Activated naive CD4-positive, alpha-beta T cell treated with anti-CD3 and anti-CD28 coated beads for 36 hours (primary cell): ENCODE results near the gene SEPHS2. TPM values are rescaled to one million over a fixed set of nuclear protein-coding genes. Genes with fewer than 3 reads are reported as not detected.
"Not testable (repeated sequence)": the region's sequence is repeated elsewhere in the genome, so short reads cannot be mapped to it uniquely, and the experiment has no call there.

Experiments used
- CTCF ChIA-PET: fragments of 350-600 bp; sonication (Branson Sonifier 250); formaldehyde crosslinking; loops from one replicate; lab custom pipeline; 2021; ENCODE audit warnings: antibody characterized with exemption; lab: Charles Lee
- DNase-seq: peaks from one replicate; pipeline ENCODE4 v3.0.0-alpha.2; 2020
- H3K27ac Mint-ChIP-seq: one replicate; pipeline ENCODE4 v1.8.0; 2021; ENCODE audit warnings: mild to moderate bottlenecking, mixed read lengths
- H3K27me3 Mint-ChIP-seq: one replicate; pipeline ENCODE4 v1.8.0; 2021; ENCODE audit warnings: low read depth, mixed read lengths
- H3K36me3 Mint-ChIP-seq: one replicate; pipeline ENCODE4 v1.8.0; 2021; ENCODE audit warnings: low read depth, mixed read lengths
- H3K4me1 Mint-ChIP-seq: one replicate; pipeline ENCODE4 v1.8.0; 2021; ENCODE audit warnings: low read depth, mixed read lengths
- H3K4me3 Mint-ChIP-seq: one replicate; pipeline ENCODE4 v1.8.0; 2021; ENCODE audit warnings: mild to moderate bottlenecking, moderate library complexity, mixed read lengths
- H3K9me3 Mint-ChIP-seq: one replicate; pipeline ENCODE4 v1.8.0; 2021; ENCODE audit warnings: mixed read lengths
- intact Hi-C: fragments of 100-400 bp; cut with micrococcal nuclease; formaldehyde crosslinking; loops from one replicate; pipeline ENCODE4 v1.15.1; 2023
- total RNA-seq, 2 experiments: library from RNA; stranded (reverse); gene quantifications; one replicate each; pipeline ENCODE4 v1.2.3, GENCODE V29; 2021

Gene SEPHS2
- total RNA-seq, 2 experiments from 2014 or later: 37.8 to 39.2 TPM

DNA sequence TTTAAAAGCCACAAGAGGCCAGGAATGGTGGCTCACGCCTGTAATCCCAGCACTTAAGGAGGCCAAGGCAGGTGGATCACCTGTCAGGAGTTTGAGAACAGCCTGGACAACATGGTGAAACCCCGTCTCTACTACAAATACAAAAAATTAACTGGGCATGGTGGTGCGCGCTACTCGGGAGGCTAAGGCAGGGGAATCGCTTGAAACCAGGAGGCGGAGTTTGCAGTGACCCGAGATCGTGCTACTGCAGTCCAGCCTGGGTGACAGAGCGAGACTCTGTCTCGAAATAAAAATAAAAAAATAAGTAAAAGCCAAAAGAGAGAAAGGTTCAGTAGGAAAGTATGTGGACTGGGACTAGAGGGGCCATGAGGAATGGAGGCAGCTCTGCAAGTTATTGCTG lies 13.8 kb upstream of the SEPHS2 start:
- Mint-ChIP-seq H3K36me3 (no peaks in the 10 kb centered on the region), H3K4me1 (peaks cover 41% of the 10 kb centered on the region), H3K4me3 (no peak overlapping the region), H3K27me3 (no peaks in the 10 kb centered on the region), H3K27ac (peak overlapping the region; percentile 92), H3K9me3 (no peaks in the 10 kb centered on the region)
- CTCF ChIA-PET: interaction anchor here (0.6 to 5.6 kb wide), 5 partner anchors 9 to 76 kb away, joined by 3 to 43 read pairs (median 9); partner anchors contain the start of genes DCTPP1 and ZNF747
- intact Hi-C loops: no loop called here
- DNase-seq: no peak

DNA sequence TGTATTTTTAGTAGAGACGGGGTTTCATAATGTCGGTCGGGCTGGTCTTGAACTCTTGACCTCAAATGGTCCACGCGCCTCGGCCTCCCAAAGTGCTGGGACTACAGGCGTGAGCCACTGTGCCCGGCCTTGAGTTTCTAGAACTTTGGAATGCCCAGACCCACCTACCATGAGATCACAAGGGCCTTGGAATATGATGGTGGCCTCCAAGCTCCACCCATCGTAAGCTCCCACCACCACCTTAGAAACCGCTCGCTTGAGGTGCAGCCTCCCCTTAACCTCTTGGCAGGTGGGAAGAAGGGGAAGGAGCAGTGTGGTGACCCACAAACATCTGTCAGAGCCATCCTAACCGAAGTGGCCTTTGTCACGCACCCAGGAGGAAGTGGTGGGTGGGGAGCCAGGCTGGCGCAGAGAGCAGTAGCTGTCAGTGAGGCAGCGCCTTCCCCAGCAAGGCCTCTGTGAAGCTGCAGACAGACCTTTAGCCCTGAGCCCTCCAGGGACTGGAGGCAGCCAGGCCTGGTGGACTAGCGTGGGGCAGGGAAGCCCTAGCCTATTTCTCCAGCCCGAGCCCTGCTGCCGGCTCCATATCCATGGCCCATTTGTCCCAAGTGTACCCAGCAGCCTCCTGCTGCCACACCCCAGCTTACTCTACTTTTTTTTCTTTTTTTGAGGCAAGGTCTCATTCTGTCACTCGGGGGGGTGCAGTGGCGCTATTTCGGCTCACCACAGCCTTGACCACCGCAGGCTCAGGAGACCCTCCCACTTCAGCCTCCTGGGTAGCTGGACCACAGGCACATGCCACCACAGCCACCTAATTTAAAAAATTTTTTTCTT lies 13.1 kb upstream of the SEPHS2 start:
- DNase-seq: peak; percentile 95
- Mint-ChIP-seq H3K4me1 (peaks cover 46% of the 10 kb centered on the region), H3K27me3 (no peaks in the 10 kb centered on the region), H3K36me3 (no peaks in the 10 kb centered on the region), H3K27ac (peak overlapping the region; percentile 92), H3K9me3 (no peaks in the 10 kb centered on the region), H3K4me3 (peak overlapping the region; percentile 54)
- intact Hi-C loops: loop anchor here (1.0 kb wide), 2 partner anchors 13 to 28 kb away; partner anchors contain the start of gene DCTPP1
- CTCF ChIA-PET: interaction anchor here (0.6 to 5.6 kb wide), 9 partner anchors 9 to 284 kb away, joined by 3 to 43 read pairs (median 3); partner anchors contain the start of genes DCTPP1, ITGAL, PRR14 and ZNF747

DNA sequence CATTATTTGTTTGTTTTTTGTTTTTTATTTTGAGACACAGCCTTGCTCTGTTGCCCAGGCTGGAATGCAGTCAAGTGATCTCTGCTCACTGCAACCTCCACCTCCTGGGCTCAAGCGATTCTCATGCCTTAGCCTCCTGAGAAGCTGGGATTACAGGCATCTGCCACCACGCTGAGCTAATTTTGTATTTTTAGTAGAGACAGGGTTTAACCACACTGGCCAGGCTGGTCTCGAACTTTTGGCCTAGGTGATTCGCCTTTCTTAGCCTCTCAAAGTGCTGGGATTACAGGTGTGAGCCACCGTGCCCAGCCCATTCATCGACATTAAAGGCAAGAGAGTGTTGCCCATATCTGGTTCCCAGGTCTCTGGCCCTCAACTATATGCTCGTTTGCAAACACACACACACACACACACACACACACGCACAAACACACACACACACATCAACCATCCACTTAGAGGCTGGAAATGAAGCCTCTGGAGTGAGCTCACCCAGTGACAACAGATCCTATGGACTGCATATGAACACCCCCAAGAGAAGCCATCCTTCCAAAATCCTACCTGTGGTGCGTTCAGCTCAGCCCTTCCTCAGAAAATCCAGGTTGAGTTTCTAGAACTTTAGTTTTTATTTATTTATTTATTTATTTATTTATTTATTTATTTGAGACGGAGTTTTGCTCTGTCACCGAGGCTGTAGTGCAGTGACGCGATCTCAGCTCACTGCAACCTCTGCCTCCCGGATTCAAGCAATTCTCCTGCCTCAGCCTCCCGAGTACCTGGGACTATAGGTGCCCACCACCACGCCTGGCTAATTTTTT lies 12.3 kb upstream of the SEPHS2 start:
- CTCF ChIA-PET: interaction anchor here (0.6 to 5.6 kb wide), 11 partner anchors 8 to 193 kb away, joined by 3 to 43 read pairs (median 4); partner anchors contain the start of genes DCTPP1, ITGAL, PRR14 and ZNF747
- peak overlapping the region; percentile 54 for H3K4me3 Mint-ChIP-seq
- no peaks in the 10 kb centered on the region for H3K36me3 Mint-ChIP-seq
- peaks cover 47% of the 10 kb centered on the region for H3K4me1 Mint-ChIP-seq
- H3K27me3 Mint-ChIP-seq: no peaks in the 10 kb centered on the region
- DNase-seq: no peak
- intact Hi-C loops: loop anchor here (1.0 kb wide), 2 partner anchors 13 to 28 kb away; partner anchors contain the start of gene DCTPP1
- peak overlapping the region; percentile 92 for H3K27ac Mint-ChIP-seq
- H3K9me3 Mint-ChIP-seq: no peaks in the 10 kb centered on the region

DNA sequence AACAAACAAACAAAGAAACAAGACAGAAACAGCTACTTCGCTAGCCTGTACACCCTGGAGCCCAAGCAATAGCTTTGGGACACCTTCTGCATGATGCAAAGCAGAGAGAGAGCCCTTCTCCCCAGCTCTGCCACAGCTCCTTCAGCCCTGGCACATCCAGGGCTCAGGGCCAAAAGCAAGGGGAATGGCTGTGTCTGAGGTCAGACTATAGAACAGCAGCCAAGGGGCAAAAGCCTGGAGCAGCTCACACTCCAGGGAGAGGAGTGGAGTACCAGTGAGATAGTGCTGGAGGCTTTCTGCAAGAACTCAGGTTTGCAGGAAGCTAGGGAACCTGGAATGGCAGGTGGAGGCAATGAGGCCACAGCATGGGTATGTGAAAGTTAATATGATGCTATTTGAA lies 11.6 kb upstream of the SEPHS2 start:
- peaks cover 51% of the 10 kb centered on the region for H3K4me1 Mint-ChIP-seq
- H3K27ac Mint-ChIP-seq: peak overlapping the region; percentile 56
- H3K9me3 Mint-ChIP-seq: no peaks in the 10 kb centered on the region
- CTCF ChIA-PET: interaction anchor here (0.6 to 5.6 kb wide), 11 partner anchors 8 to 233 kb away, joined by 3 to 43 read pairs (median 4); partner anchors contain the start of genes DCTPP1, ITGAL, PRR14 and ZNF747
- intact Hi-C loops: no loop called here
- no peak overlapping the region for H3K4me3 Mint-ChIP-seq
- no peaks in the 10 kb centered on the region for H3K27me3 Mint-ChIP-seq
- H3K36me3 Mint-ChIP-seq: no peaks in the 10 kb centered on the region
- no peak for DNase-seq

DNA sequence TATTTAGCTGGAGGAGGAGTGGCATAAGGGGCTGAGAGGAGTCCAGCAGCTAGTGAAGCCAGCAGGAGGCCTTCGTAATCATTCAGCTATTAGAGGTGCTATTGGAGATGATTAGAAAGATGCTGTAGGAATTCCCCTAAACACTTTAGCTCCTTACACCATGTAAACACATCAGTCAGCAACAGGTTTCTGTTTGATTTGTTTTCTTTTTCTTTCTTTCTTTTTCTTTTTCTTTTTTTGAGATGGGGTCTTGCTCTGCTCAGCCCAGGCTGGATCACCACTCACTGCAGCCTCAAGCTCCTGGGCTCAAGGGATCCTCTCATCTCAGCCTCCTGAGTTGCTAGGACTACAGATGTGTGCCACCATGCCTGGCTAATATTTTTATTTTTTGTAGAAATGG lies 10.6 kb upstream of the SEPHS2 start:
- H3K27ac Mint-ChIP-seq: peak overlapping the region; percentile 11
- CTCF ChIA-PET: interaction anchor here (0.7 to 2.3 kb wide), 11 partner anchors 11 to 156 kb away, joined by 3 to 11 read pairs (median 4); partner anchors contain the start of genes DCTPP1, ITGAL, SEPHS2 and ZNF747
- H3K9me3 Mint-ChIP-seq: no peaks in the 10 kb centered on the region
- H3K4me1 Mint-ChIP-seq: peaks cover 53% of the 10 kb centered on the region
- no peak overlapping the region for H3K4me3 Mint-ChIP-seq
- intact Hi-C loops: no loop called here
- H3K36me3 Mint-ChIP-seq: no peaks in the 10 kb centered on the region
- no peak for DNase-seq
- H3K27me3 Mint-ChIP-seq: no peaks in the 10 kb centered on the region

DNA sequence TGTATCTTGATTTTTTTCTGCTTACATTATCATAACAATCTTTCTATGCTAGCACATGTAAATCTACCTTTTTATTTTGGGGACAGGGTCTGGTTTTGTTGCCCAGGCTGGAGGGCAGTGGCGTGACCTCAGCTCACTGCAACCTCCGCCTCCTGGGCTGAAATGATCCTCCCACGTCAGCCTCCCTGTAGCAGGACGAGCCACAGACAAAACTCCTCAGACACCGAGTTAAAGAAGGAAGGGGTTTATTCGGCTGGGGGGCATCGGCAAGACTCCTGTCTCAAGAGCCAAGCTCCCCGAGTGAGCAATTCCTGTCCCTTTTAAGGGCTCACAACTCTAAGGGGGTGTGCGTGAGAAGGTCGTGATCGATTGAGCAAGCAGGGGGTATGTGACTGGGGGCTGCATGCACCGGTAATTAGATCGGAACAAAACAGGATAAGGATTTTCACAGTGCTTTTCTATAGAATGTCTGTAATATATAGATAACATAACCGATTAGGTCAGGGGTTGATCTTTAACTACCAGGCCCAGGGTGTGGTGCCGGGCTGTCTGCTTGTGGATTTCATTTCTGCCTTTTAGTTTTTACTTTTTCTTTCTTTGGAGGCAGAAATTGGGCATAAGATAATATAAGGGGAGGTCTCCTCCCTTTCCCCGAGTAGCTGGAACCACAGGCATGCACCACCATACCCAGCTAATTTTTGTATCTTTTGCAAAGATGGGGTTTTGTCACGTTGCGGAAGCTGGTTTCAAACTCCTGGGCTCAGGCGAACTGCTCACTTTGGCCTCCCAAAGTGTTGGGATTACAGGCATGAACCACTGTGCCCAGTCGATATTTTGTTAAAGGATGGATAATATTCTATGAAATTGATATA lies 7.3 kb upstream of the SEPHS2 start:
- not testable (repeated sequence) for H3K27ac Mint-ChIP-seq, H3K4me3 Mint-ChIP-seq
- H3K4me1 Mint-ChIP-seq: peaks cover 48% of the 10 kb centered on the region

DNA sequence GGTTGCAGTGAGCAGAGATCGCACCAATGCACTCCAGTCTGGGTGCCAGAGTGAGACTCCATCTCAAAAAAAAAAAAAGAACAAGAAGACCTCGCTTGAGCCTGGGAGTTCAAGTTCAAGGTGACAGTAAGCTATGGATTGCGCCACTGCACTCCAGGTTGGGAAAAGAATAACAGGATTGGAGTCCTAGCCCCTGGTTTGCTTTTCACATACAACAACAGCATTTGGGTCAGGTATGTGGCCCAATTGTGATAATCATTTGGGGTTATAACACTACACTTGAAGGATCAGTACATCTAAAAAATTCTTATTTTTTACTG lies 3.4 kb upstream of the SEPHS2 start:
- Mint-ChIP-seq H3K36me3 (peaks cover 15% of the 10 kb centered on the region), H3K9me3 (peaks cover 6% of the 10 kb centered on the region), H3K27ac (no peak overlapping the region), H3K4me1 (peaks cover 44% of the 10 kb centered on the region), H3K4me3 (no peak overlapping the region), H3K27me3 (no peaks in the 10 kb centered on the region)
- no peak for DNase-seq
- intact Hi-C loops: loop anchor here (1.0 kb wide), 2 partner anchors 86 to 149 kb away; no protein-coding TSS in a partner anchor
- CTCF ChIA-PET: interaction anchor here (0.6 to 5.3 kb wide), 32 partner anchors 9 to 245 kb away, joined by 3 to 51 read pairs (median 6); partner anchors contain the start of genes DCTPP1, ITGAL, ZNF747 and ZNF764

More for the DNA sequence above, 7.3 kb upstream of the SEPHS2 start:
- DNase-seq, H3K9me3 Mint-ChIP-seq, H3K27me3 Mint-ChIP-seq, H3K36me3 Mint-ChIP-seq, intact Hi-C loops: not testable (repeated sequence)
- CTCF ChIA-PET: interaction anchor here (1.4 to 1.9 kb wide), 2 partner anchors 82 to 105 kb away, joined by 3 to 4 read pairs; partner anchors contain the start of gene ZNF764

DNA sequence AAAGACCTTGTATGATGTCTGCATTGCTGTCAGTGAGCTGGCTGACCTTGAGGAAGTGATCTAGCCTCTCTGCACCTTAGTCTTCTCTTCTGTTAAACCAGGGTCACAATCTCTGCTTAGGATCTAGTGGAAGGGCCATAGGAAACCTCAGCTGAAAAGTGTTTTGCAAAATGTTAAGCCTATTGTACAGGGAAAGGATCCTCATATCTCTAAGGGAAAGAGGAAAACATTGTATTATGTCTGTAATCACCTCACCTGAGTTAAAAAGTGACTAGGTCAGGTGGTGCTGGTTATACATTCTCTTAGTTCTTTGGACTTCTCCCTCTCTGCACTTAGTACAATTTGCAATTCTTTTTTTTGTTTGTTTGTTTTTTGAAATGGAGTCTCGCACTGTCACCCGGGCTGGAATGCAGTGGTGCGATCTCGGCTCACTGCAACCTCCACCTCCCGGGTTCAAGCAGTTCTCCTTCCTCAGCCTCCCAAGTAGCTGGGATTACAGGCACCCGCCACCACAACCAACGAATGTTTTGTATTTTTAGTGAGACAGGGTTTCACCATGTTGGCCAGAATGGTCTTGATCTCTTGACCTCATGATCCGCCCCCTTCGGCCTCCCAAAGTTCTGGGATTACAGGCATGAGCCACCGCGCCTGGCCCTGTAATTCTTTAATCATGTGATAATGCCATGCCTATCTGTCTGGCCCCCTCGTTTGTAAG lies 2.0 kb upstream of the SEPHS2 start:
- CTCF ChIA-PET: interaction anchor here (0.6 to 5.3 kb wide), 9 partner anchors 18 to 246 kb away, joined by 3 to 51 read pairs (median 6); partner anchors contain the start of genes DCTPP1, ITGAL and ZNF747
- H3K36me3 Mint-ChIP-seq: peaks cover 28% of the 10 kb centered on the region
- H3K27ac Mint-ChIP-seq: no peak overlapping the region
- H3K27me3 Mint-ChIP-seq: no peaks in the 10 kb centered on the region
- H3K9me3 Mint-ChIP-seq: peaks cover 12% of the 10 kb centered on the region
- H3K4me1 Mint-ChIP-seq: peaks cover 49% of the 10 kb centered on the region
- no peak for DNase-seq
- intact Hi-C loops: no loop called here
- no peak overlapping the region for H3K4me3 Mint-ChIP-seq

DNA sequence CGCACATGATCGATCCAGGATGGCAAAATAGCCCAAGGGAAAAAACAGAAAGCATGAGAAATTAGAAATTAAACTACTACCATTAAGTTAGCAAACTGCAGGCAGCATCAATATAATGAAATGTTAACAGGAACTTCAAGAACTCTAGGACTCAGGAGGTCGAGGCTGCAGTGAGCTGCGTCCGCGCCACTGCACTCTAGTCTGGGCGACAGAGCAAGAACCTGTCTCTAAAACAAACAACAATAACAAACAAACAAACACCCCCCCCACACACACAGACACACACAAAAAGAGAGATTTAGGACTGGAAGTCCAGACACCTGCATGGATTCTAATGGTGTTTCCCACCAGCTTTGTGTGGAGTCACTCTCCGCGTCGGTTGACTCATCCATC lies 525 bp upstream of the SEPHS2 start:
- Mint-ChIP-seq H3K4me1 (peaks cover 43% of the 10 kb centered on the region), H3K36me3 (peaks cover 31% of the 10 kb centered on the region), H3K4me3 (peak overlapping the region; percentile 87), H3K27me3 (no peaks in the 10 kb centered on the region), H3K9me3 (peaks cover 12% of the 10 kb centered on the region), H3K27ac (peak overlapping the region; percentile 93)
- CTCF ChIA-PET: interaction anchor here (0.7 to 1.4 kb wide), 4 partner anchors 30 to 181 kb away, joined by 3 to 4 read pairs (median 3); no protein-coding TSS in a partner anchor
- intact Hi-C loops: no loop called here
- DNase-seq: no peak

DNA sequence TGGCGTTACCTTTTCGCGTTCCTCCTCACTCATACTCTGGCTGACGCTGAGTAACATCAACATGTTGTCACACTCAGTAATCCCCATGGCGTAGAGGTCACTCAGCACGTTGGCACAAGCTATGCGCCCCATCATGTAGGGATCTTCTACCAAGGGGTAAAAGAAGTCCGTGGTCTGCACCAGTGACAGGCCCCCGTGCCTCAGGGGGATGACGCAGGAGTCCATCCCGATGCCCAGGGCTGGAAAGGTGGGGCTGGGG lies 596 bp downstream of the SEPHS2 start:
- DNase-seq: no peak
- intact Hi-C loops: loop anchor here (1.0 kb wide), 6 partner anchors 15 to 380 kb away; partner anchors contain the start of genes ALDOA and DCTPP1
- Mint-ChIP-seq H3K9me3 (peaks cover 12% of the 10 kb centered on the region), H3K27ac (peak overlapping the region; percentile 63), H3K27me3 (no peaks in the 10 kb centered on the region), H3K4me3 (peak overlapping the region; percentile 87), H3K36me3 (peaks cover 31% of the 10 kb centered on the region), H3K4me1 (peaks cover 36% of the 10 kb centered on the region)
- CTCF ChIA-PET: interaction anchor here (0.6 to 4.4 kb wide), 5 partner anchors 11 to 184 kb away, joined by 3 to 23 read pairs (median 4); partner anchors contain the start of gene DCTPP1
